OCI-LY3 (cell line): ENCODE data around the gene S100A7.

Source experiments
- H2AFZ ChIP-seq: fragments of 200-600, 300-600 bp; shearing (Covaris generic); 2 replicates; pipeline ENCODE4 v1.6.0; 2014; ENCODE audit warnings: antibody characterized with exemption, low read depth, low read length
- H3K27ac ChIP-seq: fragments of 200-600, 300-600 bp; sonication (generic); 2 replicates; pipeline ENCODE4 v1.5.1; 2014; ENCODE audit warnings: mild to moderate bottlenecking, low read length, moderate library complexity, mixed read lengths
- H3K27me3 ChIP-seq: fragments of 200-600, 300-600 bp; sonication (generic); 2 replicates; pipeline ENCODE4 v1.6.1; 2014; ENCODE audit warnings: low read depth, low read length, mixed read lengths
- H3K36me3 ChIP-seq: fragments of 200-600, 300-600 bp; sonication (generic); replicated peaks from 2 replicates; pipeline ENCODE3; 2014; ENCODE audit warnings: low read depth, low read length, mixed read lengths
- H3K4me1 ChIP-seq: fragments of 300-600, 200-600 bp; sonication (generic); 2 replicates; pipeline ENCODE4 v1.6.1; 2014; ENCODE audit warnings: low read length, mixed read lengths
- H3K4me2 ChIP-seq: fragments of 200-600, 300-600 bp; sonication (generic); 2 replicates; pipeline ENCODE4 v1.6.1; 2014; ENCODE audit warnings: low read length, mixed read lengths
- H3K4me3 ChIP-seq: fragments of 300-600, 200-600 bp; sonication (generic); 2 replicates; pipeline ENCODE4 v1.5.1; 2014; ENCODE audit warnings: antibody characterized with exemption, mild to moderate bottlenecking, low read length, moderate library complexity
- H3K79me2 ChIP-seq: fragments of 300-600, 200-600 bp; shearing (Covaris generic); 2 replicates; pipeline ENCODE4 v1.6.1; 2014; ENCODE audit warnings: mild to moderate bottlenecking, low read length, mixed read lengths
- H3K9ac ChIP-seq: fragments of 300-600, 200-600 bp; shearing (Covaris generic); 2 replicates; pipeline ENCODE4 v1.6.0; 2014; ENCODE audit warnings: mild to moderate bottlenecking, low read length, moderate library complexity
- H3K9me3 ChIP-seq: fragments of 200-600, 300-600 bp; shearing (Covaris generic); 2 replicates; pipeline ENCODE4 v1.6.1; 2014; ENCODE audit warnings: low read length, mixed read lengths; ENCODE audit not compliant: insufficient read depth
- H4K20me1 ChIP-seq: fragments of 200-600, 300-600 bp; sonication (generic); 2 replicates; pipeline ENCODE4 v1.6.1; 2016; ENCODE audit warnings: low read length, mixed read lengths; ENCODE audit not compliant: insufficient read depth
- CTCF ChIP-seq: fragments of 200-600, 300-600 bp; sonication (generic); IDR thresholded peaks from 2 replicates; pipeline ENCODE4 v1.5.1; 2014; ENCODE audit warnings: antibody characterized with exemption, low read length, low read depth
- EZH2phosphoT487 ChIP-seq: fragments of 200-600 bp; shearing (Covaris generic); IDR thresholded peaks from 2 replicates; pipeline ENCODE4 v1.6.1; 2018; ENCODE audit warnings: antibody characterized with exemption, mixed run types, low read depth

Gene S100A7

GRCh38 chr1:153490272-153491051 is 30.0 kb upstream of the S100A7 start:
- Histone ChIP-seq H3K27ac (no peak overlapping the region), H2AFZ (no peak overlapping the region), H3K4me3 (no peak overlapping the region), H3K36me3 (no peaks in the 10 kb centered on the region), H3K4me1 (no peaks in the 10 kb centered on the region), H3K4me2 (no peak overlapping the region), H3K27me3 (peaks cover 40% of the 10 kb centered on the region), H3K79me2 (no peaks in the 10 kb centered on the region), H3K9me3 (no peaks in the 10 kb centered on the region), H3K9ac (no peak overlapping the region), H4K20me1 (no peaks in the 10 kb centered on the region)
- TF ChIP-seq EZH2phosphoT487 (no peak), CTCF (no peak)

GRCh38 chr1:153488731-153489130 is 28.3 kb upstream of the S100A7 start:
- Histone ChIP-seq H3K36me3 (no peaks in the 10 kb centered on the region), H3K9ac (no peak overlapping the region), H3K4me2 (no peak overlapping the region), H4K20me1 (no peaks in the 10 kb centered on the region), H3K27ac (no peak overlapping the region), H3K27me3 (peaks cover 52% of the 10 kb centered on the region), H3K4me3 (no peak overlapping the region), H3K79me2 (no peaks in the 10 kb centered on the region), H3K9me3 (no peaks in the 10 kb centered on the region), H2AFZ (no peak overlapping the region), H3K4me1 (peaks cover 4% of the 10 kb centered on the region)
- no peak for TF ChIP-seq EZH2phosphoT487
- TF ChIP-seq CTCF = no peak

GRCh38 chr1:153487707-153488106 is 27.3 kb upstream of the S100A7 start:
- Histone ChIP-seq H3K4me3 (no peak overlapping the region), H3K27ac (no peak overlapping the region), H3K36me3 (no peaks in the 10 kb centered on the region), H3K27me3 (peaks cover 55% of the 10 kb centered on the region), H2AFZ (no peak overlapping the region), H3K9me3 (no peaks in the 10 kb centered on the region), H4K20me1 (no peaks in the 10 kb centered on the region), H3K79me2 (no peaks in the 10 kb centered on the region), H3K4me1 (peaks cover 7% of the 10 kb centered on the region), H3K4me2 (no peak overlapping the region), H3K9ac (no peak overlapping the region)
- TF ChIP-seq EZH2phosphoT487 (no peak), CTCF (no peak)

GRCh38 chr1:153485863-153486262 is 25.4 kb upstream of the S100A7 start:
- H3K9ac ChIP-seq = no peak overlapping the region
- H3K9me3 ChIP-seq = no peaks in the 10 kb centered on the region
- no peak overlapping the region for H2AFZ ChIP-seq
- H4K20me1 ChIP-seq = no peaks in the 10 kb centered on the region
- H3K79me2 ChIP-seq = no peaks in the 10 kb centered on the region
- H3K4me3 ChIP-seq = no peak overlapping the region
- H3K4me1 ChIP-seq = peaks cover 7% of the 10 kb centered on the region
- H3K36me3 ChIP-seq = no peaks in the 10 kb centered on the region
- H3K4me2 ChIP-seq = no peak overlapping the region
- TF ChIP-seq CTCF (no peak), EZH2phosphoT487 (no peak)
- peaks cover 56% of the 10 kb centered on the region for H3K27me3 ChIP-seq
- H3K27ac ChIP-seq = no peak overlapping the region
